ENCODE data around the gene SCML2. TPM values are rescaled to one million over a fixed set of nuclear protein-coding genes. Genes with fewer than 3 reads are reported as not detected.
"Not testable (repeated sequence)": the region's sequence is repeated elsewhere in the genome, so short reads cannot be mapped to it uniquely, and the experiment has no call there.

SCML2 gene
- total RNA-seq, 1 experiment from 2014 or later = 4.1 TPM

- no peak for DNase-seq (ENCODE audit: low read depth)
Measured at GRCh38 chrX:18271725-18272124, 82.8 kb downstream of the SCML2 start.

- no peak for DNase-seq (ENCODE audit: low read depth)
Measured at GRCh38 chrX:18271309-18271708, 83.2 kb downstream of the SCML2 start.

DNA sequence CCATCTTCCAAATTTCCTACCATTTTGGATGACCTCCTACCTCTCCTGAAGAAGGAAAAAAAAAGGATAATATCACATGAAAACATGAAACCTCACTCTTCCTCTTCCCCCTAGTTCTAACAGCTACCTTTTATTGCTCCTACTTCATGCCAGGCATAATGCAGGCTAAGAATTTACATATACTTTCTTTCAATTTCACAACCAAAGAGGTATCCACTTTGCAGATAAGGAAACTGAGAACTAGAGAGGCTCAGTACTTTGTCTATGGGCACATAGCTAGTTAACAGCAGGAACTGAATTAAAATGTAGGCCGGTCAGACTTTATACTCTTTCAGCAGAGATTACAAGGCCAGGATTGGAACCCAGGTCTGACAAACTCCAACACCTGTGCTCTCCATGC, 99.4 kb downstream of the SCML2 start:
- DNase-seq (ENCODE audit: low read depth) = no peak

DNA sequence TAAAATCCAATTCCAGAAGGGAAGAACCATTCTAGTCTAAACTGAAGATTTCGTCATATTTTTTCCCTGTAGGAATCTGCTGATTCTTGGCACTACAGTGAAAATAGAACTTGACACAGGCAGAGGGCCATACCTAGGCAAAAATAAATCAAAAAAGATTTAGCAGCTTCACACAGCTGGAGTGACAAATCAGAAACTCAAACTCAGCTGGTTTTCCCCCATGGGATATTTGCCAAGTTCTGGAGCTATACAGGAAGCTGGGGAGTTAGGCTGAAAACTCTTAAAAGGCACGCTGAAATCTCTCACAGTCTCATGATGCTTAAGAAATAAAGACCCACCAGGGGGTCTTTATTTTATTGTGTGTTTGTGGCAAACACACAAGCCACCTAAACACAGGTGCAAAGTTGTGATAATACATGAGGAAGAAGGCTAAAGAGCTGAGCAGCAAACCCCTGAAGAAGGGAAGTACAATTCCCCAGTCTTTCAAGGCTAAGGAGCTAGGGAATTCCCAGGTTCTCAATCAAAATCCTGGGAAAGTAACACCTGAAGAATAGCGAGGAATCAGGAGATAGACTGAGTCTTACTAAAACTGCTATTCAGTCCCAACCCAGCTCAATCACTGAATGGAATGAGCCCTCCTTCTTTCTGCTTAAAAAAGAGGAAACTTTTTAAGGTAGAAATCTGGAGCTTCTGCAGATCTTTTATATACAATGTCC, 101.7 kb downstream of the SCML2 start:
- peak; percentile 9 for DNase-seq (ENCODE audit: low read depth)

- DNase-seq (ENCODE audit: low read depth) = not testable (repeated sequence)
Measured at GRCh38 chrX:18229646-18230045, 124.8 kb downstream of the SCML2 start.

DNA sequence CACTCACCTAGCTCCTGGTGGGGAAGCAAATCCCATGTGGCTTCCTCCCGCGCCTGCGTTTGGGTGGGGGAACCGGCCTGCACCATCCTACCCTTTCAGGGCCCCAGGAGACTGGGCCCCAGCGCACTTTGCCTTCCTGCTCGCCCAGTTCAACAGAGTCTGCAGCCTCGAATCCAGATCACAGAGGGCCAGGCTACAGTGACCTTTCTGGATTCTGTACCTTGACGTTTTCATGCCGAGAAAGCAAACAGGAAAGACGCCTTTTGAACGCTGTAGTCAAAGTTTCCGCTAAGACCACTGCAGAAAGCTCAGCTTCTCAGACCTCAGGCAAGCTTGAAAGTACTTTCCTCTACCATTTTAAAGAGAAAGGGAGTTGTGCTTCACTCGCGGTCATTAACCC, 126.4 kb downstream of the SCML2 start:
- DNase-seq (ENCODE audit: low read depth) = no peak

DNA sequence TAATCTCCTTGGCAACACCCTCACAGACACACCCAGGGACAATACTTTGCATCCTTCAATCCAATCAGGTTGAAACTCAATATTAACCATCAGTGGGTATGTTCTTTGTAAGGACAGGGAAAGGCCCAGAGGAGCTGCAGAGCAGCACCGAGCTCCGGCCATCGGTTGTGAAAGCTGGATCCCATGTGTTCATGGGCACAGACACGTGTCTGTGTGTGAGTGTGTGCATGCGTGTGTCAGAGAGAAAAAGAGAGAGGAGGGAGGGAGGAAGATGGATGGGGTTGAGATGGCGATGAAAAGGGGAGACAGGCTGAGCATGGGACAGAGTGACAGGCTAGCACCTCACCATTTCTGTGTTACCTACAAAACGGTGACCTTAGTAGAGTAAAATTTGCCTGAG, 127.0 kb downstream of the SCML2 start:
- no peak for DNase-seq (ENCODE audit: low read depth)

GRCh38 chrX:18220786-18221185, 133.7 kb downstream of the SCML2 start, which contains the start of gene BEND2:
BEND2 (minus strand) TSS chrX:18220886; CDS start chrX:18220750, 136 bp downstream.
- no peak for DNase-seq (ENCODE audit: low read depth)

GRCh38 chrX:18210470-18210869, 144.0 kb downstream of the SCML2 start:
- DNase-seq (ENCODE audit: low read depth) = peak; percentile 3

DNA sequence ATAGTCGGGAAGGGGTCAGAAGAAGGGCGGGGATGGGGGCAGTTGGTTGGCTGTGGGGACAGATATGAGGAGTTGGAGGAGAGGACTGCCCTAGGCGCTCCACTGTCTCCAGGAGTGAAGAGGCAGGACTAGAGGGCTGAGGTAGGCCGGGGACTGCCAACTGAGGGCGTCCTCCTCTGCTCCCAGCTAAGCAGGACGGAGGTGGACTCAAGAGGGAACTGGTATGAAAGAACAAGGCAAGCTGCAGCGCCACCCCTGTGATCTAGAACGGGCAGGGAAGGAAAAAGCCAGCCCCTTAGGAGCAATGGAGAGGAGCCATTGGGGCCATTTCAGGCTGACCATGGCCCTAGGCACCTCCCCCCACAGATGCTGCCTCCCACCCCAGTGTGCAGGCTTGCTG, 147.8 kb downstream of the SCML2 start:
- DNase-seq (ENCODE audit: low read depth) = no peak

GRCh38 chrX:18203631-18204030, 150.9 kb downstream of the SCML2 start:
- DNase-seq (ENCODE audit: low read depth) = no peak

DNA sequence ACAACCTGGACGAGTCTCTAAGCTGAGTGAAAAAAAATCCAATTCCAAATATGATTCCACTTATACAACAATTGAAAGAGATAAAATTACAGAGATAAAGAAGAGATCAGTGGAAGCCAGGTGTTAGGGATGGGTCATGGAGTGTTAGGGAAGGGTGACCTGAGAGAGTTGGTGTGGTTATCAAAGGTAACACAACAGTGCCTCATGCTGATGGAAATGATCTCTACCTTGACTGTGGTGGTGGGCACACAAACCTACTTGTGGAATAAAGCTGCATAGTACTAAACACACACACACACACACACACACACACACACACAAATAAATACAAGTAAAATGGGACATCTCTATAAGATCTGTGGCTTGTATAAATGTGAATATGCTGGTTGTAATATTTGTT, 159.8 kb downstream of the SCML2 start:
- no peak for DNase-seq (ENCODE audit: low read depth)

Other genes with a start within 250 kb of the SCML2 start
- gene BEND2, start 133.8 kb downstream of the SCML2 start, total RNA-seq (2014; rRNA removed; shearing (Covaris generic)) = not detected in 2 replicates
- 2.5 and 2.7 TPM in 2 replicates for gene CDKL5, start 70.9 kb upstream of the SCML2 start, total RNA-seq (2014; rRNA removed; shearing (Covaris generic))

All from RPMI7951 (cell line).